ENCODE results near the gene SLC8A3. TPM values are rescaled to one million over a fixed set of nuclear protein-coding genes. Genes with fewer than 3 reads are reported as not detected.

Gene SLC8A3
- total and polyA plus RNA-seq, 2 donors from 2014 or later: 0.98 TPM; not detected in 1

- intact Hi-C loops (cut with DNase I): no loop called here
- H3K4me1 ChIP-seq (ENCODE audit: control insufficient read depth in 2 of 3, insufficient read depth in 2 of 3, low read depth in 1 of 3, low read length in 3 of 3): peaks cover 0 to 2% (median 0%) of the 10 kb centered on the region in 3 donors
- peak in 1 of 5 donors; percentile 22 for DNase-seq
- no peak overlapping the region for H3K27ac ChIP-seq (ENCODE audit: low read depth in 2 of 2, low read length in 2 of 2)
- H3K9me3 ChIP-seq (ENCODE audit: control insufficient read depth in 2 of 3, insufficient read depth in 1 of 3, low read length in 3 of 3): no peaks in the 10 kb centered on the region
- no peak for FAIRE-seq
- no peaks in the 10 kb centered on the region for H3K36me3 ChIP-seq (ENCODE audit: control insufficient read depth in 2 of 3, insufficient read depth in 3 of 3, low read length in 3 of 3)
- no peak overlapping the region for H3K4me3 ChIP-seq (ENCODE audit: low read length in 3 of 3)
- H3K27me3 ChIP-seq (ENCODE audit: control insufficient read depth, insufficient read depth, low read length): no peaks in the 10 kb centered on the region
- H3K9ac ChIP-seq (ENCODE audit: low read length in 3 of 3): no peak overlapping the region
- TF ChIP-seq CTCF (IDR thresholded peaks at IDR 0.05; ENCODE audit: borderline replicate concordance, extremely low read depth, insufficient read depth): no peak
These were observed 190.9 kb downstream of the SLC8A3 start for GRCh38 chr14:69997849-69998248.

GRCh38 chr14:69996216-69996615 is 192.5 kb downstream of the SLC8A3 start:
- intact Hi-C loops (cut with DNase I): no loop called here
- no peak for FAIRE-seq
- no peak overlapping the region for H3K9ac ChIP-seq (ENCODE audit: low read length in 3 of 3)

More at GRCh38 chr14:69996216-69996615, 192.5 kb downstream of the SLC8A3 start:
- no peak for TF ChIP-seq CTCF (IDR thresholded peaks at IDR 0.05; ENCODE audit: borderline replicate concordance, extremely low read depth, insufficient read depth)
- no peaks in the 10 kb centered on the region for H3K9me3 ChIP-seq (ENCODE audit: control insufficient read depth in 2 of 3, insufficient read depth in 1 of 3, low read length in 3 of 3)
- no peak overlapping the region for H3K27ac ChIP-seq (ENCODE audit: low read depth in 2 of 2, low read length in 2 of 2)
- no peaks in the 10 kb centered on the region for H3K27me3 ChIP-seq (ENCODE audit: control insufficient read depth, insufficient read depth, low read length)
- no peak for DNase-seq
- H3K4me3 ChIP-seq (ENCODE audit: low read length in 3 of 3): no peak overlapping the region
- H3K36me3 ChIP-seq (ENCODE audit: control insufficient read depth in 2 of 3, insufficient read depth in 3 of 3, low read length in 3 of 3): no peaks in the 10 kb centered on the region
- peaks cover 0 to 2% (median 0%) of the 10 kb centered on the region in 3 donors for H3K4me1 ChIP-seq (ENCODE audit: control insufficient read depth in 2 of 3, insufficient read depth in 2 of 3, low read depth in 1 of 3, low read length in 3 of 3)

Other genes with a start within 250 kb of the SLC8A3 start
- 33.0 TPM for gene COX16, start 170.7 kb upstream of the SLC8A3 start, total RNA-seq
- 104 TPM for gene COX16, start 170.7 kb upstream of the SLC8A3 start, polyA plus RNA-seq (ENCODE audit: insufficient read depth, low read depth, low replicate concordance)
- 48.3 TPM for gene SYNJ2BP, start 228.1 kb upstream of the SLC8A3 start, total RNA-seq
- 29.9 TPM for gene SYNJ2BP, start 228.1 kb upstream of the SLC8A3 start, polyA plus RNA-seq (ENCODE audit: insufficient read depth, low read depth, low replicate concordance)

Data from kidney (tissue), 14 donors.